GM21786 (cell line): ENCODE results near the gene SEMA6A.

Experiments
- ATAC-seq: cut with Tn5 transposase; IDR thresholded peaks from one replicate; pipeline ENCODE4 v1.9.1; 2021; ENCODE audit not compliant: unreplicated experiment

Gene SEMA6A, protein sequence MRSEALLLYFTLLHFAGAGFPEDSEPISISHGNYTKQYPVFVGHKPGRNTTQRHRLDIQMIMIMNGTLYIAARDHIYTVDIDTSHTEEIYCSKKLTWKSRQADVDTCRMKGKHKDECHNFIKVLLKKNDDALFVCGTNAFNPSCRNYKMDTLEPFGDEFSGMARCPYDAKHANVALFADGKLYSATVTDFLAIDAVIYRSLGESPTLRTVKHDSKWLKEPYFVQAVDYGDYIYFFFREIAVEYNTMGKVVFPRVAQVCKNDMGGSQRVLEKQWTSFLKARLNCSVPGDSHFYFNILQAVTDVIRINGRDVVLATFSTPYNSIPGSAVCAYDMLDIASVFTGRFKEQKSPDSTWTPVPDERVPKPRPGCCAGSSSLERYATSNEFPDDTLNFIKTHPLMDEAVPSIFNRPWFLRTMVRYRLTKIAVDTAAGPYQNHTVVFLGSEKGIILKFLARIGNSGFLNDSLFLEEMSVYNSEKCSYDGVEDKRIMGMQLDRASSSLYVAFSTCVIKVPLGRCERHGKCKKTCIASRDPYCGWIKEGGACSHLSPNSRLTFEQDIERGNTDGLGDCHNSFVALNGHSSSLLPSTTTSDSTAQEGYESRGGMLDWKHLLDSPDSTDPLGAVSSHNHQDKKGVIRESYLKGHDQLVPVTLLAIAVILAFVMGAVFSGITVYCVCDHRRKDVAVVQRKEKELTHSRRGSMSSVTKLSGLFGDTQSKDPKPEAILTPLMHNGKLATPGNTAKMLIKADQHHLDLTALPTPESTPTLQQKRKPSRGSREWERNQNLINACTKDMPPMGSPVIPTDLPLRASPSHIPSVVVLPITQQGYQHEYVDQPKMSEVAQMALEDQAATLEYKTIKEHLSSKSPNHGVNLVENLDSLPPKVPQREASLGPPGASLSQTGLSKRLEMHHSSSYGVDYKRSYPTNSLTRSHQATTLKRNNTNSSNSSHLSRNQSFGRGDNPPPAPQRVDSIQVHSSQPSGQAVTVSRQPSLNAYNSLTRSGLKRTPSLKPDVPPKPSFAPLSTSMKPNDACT

DNA sequence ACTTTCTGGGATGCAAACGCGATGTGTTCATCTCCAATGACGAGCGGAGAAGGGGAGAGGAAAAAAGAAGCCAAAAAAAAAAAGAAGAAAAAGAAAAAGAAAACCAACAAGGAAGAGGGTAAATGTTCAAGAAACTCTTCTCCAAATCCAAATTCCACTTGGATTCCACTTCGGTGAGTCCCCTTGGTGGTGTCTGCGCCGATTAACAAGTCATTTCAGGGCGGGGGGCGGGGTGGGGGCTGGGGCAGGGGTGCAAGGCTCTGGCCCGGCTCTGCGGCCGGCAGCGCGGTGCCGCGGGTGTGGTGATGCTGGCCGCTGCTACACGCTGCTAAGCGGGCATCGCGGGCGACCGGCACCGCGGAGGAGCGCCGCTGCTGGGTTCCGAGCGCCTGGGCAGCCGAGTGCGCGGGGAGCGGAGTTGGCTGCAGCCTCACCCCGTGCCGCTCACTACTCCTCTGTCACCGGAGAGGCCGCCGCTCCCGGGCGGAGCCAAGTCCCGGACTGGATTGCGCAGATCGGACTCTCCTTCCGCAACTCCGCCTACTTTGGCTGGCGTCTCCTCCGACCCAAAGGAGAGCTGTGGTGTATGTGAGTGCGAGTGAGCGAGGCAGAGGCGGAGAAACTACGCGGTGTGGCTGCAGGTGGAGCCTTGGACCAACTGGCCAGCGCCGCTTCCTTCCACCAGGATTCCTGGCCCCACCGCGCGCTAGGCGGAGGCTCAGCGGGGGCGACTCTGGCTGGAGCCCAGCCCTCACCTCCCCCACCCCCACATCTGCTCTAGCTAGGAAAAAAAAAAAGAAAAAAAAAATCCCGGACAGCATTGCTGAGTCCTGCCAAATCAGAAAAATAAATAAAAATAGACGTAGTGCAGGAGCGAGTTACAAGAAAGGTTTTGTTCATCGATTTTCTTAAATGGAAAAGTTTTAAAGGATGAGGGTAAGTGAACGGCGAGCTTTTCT is at the start of gene SEMA6A:
SEMA6A (minus strand) TSS at position 457 of the 959 bp plus-strand sequence. CDS start 69,879 bp downstream, outside the sequence.
- peak; percentile 48 for ATAC-seq

DNA sequence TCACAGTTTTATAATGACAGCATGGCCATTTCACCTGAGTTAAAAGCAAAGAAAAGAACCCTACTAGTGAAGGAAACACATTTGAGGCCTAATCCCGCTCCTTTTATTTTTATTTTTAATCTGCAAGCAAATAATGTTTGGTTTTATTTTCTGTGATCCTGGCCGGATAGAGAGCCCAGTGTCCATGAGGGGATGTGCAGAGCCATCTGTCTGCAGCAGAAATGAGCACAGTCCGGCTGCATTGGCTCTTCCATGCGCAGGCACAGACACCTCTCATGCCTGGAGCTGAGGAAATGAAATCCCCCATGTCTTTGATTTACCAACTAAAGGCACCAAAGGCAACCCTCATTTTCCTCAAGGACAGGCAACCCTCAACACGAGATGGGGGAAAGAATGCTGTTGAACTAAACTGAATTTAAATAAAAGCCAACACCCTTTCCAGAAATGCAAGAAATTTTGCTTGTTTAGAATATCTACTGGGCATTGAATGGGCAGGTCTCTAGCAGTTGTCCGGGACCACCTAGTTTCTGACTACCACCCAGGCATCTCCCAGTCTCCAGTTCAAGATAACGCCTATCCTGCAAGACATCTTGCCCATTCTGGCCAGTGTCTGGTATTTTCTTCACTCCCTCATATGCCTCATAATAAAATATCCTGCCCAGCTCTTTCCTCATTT is 47.9 kb upstream of the SEMA6A start:
- ATAC-seq, result no peak

DNA sequence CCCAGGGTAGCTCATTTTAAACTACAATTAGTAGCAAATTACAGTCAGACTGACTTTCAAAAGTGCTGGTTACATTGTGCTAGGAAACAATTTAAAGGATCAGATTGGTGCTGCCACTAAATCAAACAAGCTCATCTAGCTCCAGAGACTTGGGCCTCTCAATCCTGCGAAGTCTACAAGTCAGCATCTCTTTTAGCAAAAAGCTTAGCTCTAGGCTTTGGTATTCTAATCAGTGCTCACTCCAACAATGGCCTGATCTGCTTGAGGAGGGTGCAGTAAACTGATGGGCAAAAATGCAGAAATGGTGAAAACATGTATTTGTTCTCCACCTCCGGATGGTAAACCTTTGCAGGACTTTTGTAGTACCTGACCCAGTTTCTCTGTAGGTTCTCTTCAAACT is 47.0 kb upstream of the SEMA6A start:
- no peak for ATAC-seq

DNA sequence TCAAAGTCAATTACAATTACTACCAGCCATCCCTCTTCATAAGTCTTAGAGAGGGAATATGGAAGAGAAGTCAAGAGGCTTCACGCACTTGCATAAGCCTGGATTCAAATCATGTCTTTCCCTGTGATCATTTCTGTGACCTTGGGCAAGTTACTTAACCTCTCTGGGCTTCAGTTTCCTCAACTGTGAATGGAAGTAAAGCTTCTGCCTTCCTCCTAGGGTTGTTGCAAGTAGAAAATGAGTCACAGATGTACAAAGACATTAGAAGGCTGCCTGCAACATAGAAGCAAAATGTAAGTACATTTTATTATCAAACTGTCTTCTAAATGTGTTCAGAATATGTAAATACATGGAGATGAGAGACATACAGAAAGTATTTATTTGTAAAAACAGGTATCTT is 42.3 kb upstream of the SEMA6A start:
- ATAC-seq, result no peak

DNA sequence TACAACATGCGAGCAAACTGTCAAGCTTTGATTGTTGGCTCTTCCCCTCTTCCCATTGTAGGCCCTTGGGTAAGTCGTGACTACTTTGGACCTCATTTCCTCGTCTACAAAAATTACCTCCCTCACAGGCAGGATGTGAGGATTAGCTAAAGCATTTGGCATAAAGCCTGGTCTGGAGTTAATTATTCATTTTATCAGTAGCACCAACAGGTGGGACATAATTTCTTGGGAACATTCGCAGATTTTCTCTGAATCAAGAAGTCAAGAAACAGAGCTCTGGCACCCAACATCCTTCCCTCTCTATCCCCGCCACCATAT is 39.9 kb upstream of the SEMA6A start:
- no peak for ATAC-seq

DNA sequence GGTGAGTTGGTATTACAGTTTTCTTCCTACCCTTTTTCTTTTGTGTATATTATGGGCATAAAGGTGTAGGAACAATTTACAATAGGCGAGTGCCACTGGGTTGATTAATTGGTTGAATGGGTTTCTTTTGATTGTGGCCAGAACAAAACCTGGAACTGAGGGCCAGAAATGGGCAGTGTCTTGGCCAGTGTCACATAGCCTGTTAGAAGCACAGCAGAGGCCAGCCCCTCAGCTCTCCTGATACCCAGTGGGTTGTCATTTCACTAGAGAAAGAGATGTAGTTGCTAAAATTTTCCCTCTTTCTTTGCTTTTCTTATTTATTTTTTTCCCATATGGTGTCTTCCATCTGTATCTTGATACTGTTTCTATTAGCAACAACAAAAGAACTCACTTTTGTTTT is 38.8 kb upstream of the SEMA6A start:
- peak; percentile 18 for ATAC-seq

GRCh38 chr5:116612431-116612830 is 37.8 kb upstream of the SEMA6A start:
- ATAC-seq, result no peak

DNA sequence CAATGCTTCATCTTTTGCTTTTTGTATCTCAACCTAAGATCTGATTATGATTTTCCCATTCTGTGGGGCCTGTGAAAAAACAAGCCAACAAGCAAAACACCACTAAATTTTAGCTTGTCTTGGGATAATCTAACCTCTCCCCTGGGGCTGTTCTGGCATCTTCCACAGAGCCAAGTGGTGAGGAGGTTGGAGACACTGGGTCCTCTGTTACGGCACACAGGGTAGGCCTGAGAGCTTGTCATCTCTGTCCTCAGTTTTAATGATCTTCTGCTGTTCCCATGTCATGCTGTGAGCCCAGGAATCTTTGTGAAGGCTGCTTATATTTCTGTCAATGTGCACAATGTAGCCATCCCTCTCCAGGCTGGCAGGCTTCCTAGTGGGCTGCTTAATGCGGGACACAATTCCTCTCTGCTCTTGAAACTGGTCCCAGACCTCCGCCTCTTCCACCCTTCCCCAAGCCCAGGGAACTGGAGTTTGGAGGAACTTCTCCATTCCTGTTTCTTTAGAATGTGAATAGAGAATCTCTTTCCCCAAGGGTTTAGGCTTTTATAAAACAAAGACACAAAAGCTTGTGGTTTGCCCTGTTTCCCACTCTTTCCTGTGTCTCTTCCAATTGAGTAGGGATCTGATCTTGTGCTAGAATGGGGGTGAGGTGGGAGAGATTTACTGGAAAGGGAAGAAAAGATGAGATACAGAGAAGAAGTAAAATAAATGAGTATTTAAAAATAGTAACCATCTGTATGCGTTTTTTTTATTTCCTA is 30.9 kb upstream of the SEMA6A start:
- ATAC-seq, result no peak

GRCh38 chr5:116604805-116605204 is 30.2 kb upstream of the SEMA6A start:
- ATAC-seq, result no peak

- no peak for ATAC-seq
Measured at GRCh38 chr5:116600876-116601275, 26.3 kb upstream of the SEMA6A start.

DNA sequence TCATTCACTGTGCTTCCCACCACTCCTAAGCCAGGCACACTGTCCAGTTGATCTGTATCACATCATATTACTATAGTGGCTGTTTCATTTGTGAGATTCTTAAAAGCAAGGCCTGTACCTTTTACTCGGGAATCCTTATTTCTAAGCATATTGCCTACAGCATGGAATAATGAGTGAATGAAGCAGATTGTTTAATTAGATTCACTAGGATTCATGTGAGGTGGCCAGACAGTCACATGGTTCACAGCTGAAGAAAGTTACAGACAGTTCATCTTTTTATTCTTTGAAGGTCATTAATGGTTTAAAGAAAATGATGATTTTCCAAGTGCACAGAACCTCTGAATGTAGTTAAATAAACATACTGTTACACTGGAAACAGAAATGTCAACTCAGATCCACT is 24.3 kb upstream of the SEMA6A start:
- ATAC-seq, result no peak

DNA sequence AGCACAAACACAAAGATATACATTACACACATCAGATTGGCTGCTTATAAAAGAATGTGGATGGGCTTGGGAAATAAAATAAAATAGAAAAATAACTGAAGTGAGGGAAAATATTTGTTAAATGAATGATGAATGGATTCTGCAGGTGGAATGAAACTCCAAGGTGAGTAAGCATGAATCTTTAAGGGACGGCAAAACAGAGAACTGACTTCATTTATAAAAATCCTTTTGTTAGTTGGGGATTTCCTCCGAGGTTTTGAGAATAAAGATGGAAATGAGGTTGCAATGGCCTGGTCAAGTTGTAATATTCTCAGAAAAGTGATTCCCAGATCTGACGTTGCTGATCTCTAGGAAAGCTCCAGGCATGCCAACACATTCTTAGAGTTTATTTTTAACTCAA is 20.9 kb upstream of the SEMA6A start:
- no peak for ATAC-seq

DNA sequence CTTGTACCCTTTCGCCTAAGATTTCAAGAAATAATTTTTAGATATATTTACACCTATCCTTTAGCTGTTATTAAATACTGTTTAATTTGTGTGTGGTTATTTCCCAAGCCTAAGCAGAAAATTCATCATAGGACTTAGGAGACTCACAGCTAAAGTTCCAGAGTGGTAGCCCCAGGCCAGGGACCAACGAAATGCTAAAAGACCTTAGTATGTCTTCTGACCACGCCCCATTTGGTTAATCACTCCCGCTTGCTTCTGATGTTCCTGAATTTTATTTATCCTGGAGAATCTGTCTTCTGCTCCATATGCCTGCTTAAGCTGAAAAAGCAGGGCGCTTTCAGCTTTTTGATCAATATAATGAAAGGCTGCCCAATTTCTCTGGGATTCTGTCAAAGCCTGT is 18.7 kb upstream of the SEMA6A start:
- no peak for ATAC-seq

DNA sequence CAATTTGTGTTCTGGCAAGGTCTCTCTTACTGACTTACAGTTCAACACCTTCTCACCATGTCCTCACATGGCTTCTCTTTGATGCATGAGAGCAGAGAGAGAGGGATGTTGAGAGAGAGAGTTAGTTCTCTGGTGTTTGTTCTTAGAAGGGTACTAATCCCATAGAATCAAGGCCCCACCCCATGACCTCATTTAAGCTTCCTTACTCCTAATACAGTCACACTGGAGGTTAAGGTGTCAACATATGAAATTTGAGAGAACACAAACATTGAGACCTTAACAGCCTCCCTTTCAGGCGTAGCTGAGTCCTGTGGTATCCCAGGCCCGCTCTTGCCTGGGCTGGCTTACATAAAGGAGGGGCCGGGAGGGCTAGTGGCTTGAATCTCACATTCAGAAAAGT is 10.6 kb upstream of the SEMA6A start:
- no peak for ATAC-seq

GRCh38 chr5:116583862-116584222 is 9.2 kb upstream of the SEMA6A start:
- ATAC-seq, result no peak

- ATAC-seq, result peak; percentile 57
Measured at GRCh38 chr5:116583085-116583861, 8.7 kb upstream of the SEMA6A start.

- ATAC-seq, result no peak
Measured at GRCh38 chr5:116581910-116582309, 7.3 kb upstream of the SEMA6A start.

DNA sequence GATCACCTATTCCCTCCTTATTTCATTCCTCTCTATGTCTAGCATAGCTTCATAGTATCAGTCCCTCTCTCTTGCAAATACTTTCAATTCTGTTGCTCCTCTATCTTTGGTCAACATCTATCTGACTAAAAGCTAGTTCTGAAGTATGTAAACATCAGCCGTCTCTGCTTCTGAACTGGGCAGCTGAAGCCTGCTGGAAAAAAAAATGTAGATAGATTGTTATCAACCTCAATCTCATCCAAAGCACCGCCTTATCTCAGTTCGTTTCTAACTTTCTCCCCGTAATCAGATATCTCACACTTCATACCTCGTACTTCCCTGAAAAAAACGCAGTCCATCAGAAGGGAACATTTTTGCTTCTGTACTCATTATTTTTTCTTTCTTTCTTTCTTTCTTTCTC is 4.5 kb upstream of the SEMA6A start:
- no peak for ATAC-seq

DNA sequence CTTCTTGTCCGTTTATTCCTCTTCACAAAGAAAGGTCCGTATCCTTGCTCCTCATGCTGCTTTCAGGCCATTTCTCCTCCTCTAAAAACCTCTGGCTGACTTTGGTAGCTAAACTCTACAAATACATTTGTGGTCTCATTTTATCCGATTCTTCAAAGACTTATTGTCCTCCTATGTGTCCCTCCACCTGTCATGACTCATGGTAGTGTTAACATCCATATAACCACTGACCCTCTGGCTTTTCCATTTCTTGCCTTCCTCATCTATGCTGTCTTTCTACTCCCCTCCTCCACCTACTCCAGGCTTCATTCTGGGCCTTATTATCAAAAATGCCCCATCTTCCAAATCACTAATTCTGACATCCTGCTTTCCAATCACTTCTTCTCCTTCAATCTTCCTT is 4.1 kb upstream of the SEMA6A start:
- no peak for ATAC-seq
